HG03457 (cell line): Measurements from ENCODE around the gene LYRM9.
"Not testable (repeated sequence)": the region's sequence is repeated elsewhere in the genome, so short reads cannot be mapped to it uniquely, and the experiment has no call there.

Source experiments
- ATAC-seq: cut with Tn5 transposase; IDR thresholded peaks from one replicate; pipeline ENCODE4 v1.9.1; 2021; ENCODE audit warnings: moderate number of reproducible peaks; ENCODE audit not compliant: unreplicated experiment

The LYRM9 gene

DNA sequence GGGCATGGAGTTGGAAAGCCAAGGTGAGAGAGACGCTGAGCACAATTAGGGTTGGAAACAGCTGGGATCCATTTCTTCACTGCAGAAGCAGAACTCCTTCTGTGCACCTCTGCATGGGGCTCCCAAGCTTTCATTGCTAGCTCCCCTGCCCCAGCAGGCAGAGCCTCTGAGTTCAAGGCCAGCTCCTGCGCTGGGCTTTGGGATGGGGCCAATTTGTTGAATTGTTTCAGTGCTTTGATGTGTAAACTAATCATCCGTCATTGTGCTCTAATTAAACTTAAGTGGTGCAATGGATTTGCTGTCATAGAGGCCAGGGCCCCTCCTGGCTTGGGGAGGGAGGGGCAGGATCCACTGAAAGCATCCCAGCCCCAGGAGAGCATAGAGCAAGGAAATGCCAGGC, 13.5 kb upstream of the LYRM9 start:
- ATAC-seq = no peak

DNA sequence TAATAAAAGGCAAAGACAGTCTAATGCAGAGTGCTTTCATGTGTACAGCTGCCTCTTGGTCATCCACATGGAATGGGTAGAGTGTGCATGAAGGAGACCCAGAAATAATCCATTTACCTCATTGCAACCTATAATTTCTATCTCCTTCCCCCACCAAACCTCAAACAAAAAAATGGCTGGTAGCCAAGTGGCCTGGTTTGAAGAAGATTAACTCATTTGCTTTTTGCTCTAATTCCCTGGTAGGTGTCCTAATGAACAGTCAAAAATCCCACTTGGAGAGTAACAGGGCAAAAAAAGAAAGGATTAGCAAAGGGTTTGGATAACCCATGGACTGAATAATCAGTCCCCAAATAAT, 13.0 kb upstream of the LYRM9 start:
- ATAC-seq = no peak

DNA sequence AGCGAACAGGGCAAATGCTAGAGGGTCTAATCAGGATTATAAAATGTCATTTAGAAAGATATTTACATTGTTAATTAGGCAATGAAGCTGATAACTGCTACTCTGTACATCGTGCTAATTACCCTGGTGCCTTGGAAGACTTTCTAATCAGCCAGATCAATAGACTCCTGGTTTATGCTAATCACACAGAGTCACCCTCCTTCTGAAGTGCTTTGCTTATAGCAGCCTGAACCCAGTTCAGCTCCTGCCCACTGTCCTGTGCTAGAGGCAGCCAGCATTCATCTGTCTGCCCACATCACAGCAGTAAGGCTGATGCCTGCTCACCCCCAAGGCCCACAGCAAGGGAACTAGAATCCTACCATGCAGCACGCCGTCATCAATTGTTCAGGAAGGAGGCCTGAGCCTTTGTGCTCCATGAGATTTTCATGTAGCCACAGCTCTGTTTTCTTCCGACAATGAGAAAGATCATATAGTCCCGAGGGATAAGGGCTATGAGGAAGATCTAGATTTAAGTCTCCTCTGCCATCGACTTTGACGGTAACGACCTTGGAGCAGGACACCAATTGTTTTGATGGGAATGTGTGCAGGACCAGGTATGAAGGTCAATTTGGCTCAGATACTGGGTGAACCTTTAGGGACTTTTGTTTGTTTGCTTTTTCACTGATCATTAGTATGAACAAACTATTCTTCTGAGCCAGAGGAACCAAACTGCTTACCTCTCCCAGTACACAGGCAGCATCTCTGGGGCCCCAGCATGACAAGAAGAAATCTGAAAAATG, 12.5 kb upstream of the LYRM9 start:
- no peak for ATAC-seq

DNA sequence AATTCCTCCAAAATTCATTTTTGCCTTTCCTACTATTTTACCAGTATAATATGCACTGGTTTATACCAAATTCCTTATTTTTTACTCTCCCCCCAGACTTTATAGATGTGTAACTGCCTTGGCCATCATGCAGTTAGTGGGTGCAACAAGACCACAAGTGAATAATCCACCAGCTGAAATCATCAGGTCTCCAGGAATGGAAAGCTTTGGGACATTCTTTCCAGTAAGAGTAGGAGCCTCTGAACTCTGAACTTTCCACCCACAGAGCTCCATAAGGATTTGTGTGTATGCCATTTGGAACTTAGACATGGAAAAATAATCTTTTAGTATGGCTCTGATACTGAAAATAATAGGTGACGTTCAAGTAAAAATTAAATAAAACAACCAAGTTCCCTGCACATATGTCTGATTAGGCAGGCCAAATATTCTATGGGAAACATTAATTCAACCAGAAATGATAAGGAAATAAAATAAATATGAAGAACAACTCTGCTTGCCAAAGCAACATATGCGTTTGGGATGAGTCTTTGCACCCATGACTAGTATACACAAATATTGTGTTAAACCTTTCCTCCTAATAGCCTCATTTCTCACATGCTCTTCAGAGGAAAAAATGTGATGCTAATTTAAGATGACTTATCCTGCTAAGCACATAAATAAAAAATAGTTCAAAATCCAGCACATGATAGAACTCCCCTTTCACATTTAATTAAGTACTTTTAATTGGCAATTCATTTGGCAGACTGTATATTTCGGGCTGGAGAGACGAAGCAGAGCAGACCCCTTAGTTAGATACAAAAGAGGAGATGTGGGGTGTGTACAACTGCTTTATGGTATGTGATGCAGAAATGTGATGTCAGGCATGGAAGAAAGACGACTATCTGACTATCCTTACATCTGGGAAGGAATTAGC, 11.6 kb upstream of the LYRM9 start:
- ATAC-seq = no peak

DNA sequence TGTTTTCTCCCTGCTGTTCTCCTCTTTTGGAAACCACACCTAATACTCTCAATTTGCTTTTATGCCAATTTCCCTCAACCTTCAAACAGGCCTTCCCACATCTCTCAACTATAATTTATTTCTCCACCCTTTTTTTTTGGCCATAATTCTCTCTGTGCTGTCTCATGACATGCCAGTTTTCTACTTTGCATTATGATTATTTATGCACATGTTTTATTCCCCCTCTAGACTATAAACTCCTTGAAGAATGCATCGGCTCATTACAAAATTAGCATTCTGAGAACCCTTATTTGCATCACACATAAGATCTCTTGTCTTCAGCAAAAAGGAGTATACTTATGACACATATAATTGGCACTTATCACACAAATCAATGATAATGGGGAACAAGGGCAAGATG, 10.9 kb upstream of the LYRM9 start:
- ATAC-seq = no peak

DNA sequence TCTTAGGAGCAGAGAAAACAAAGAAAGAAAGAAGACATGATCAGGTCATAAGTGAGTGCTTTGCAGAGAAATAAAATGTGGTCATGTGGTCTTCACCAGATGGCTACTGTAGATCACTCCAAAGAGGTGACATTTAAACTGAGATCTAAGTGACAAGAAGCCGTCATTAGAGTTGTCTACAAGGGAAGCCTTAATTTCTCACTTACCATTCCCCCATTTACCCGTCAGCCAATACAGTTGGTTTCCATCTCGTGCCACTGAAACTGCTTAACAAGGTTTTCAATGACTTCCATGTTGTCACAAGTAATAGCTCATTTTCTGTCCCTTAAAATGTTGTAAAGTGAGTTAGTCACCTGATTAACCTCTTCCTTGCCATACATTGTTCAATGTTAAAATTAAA, 6.4 kb upstream of the LYRM9 start:
- no peak for ATAC-seq

DNA sequence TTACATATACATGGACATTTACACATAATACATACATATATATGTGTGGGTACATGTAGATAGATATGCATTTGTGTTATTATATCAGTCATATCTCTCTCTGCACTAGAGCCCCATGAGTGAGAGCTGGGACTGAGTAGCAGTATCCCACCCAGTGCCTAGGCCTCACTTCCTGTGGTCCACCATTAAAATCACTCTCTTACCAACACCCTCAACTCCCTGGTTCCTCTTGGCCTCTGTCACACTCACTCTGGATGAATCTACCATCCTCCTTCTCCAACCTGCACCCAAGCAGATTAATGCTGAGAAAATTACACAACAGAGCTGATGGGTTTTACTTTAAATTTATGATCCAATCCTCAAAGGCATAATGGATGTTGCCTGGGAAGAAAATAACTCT, 4.9 kb upstream of the LYRM9 start:
- no peak for ATAC-seq

DNA sequence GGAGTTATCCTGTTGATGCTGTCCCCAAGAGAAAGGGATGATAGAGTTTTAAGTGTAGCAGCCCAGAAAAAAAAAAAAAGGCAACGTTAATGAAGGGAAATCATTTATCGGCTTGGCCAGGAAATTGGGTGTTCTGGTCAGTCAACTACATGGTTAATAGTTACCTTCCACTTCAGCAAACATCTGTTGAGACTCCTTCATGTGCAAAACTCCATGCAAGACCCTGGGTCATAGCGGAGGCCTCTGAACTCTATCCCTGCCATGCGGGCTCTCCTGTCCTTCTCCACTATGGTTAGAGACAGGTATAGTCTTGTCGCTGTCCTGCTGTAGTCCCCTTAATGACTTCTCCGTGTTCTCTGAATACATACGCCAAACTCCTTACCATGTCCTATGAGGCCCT, 3.5 kb upstream of the LYRM9 start:
- ATAC-seq = no peak

DNA sequence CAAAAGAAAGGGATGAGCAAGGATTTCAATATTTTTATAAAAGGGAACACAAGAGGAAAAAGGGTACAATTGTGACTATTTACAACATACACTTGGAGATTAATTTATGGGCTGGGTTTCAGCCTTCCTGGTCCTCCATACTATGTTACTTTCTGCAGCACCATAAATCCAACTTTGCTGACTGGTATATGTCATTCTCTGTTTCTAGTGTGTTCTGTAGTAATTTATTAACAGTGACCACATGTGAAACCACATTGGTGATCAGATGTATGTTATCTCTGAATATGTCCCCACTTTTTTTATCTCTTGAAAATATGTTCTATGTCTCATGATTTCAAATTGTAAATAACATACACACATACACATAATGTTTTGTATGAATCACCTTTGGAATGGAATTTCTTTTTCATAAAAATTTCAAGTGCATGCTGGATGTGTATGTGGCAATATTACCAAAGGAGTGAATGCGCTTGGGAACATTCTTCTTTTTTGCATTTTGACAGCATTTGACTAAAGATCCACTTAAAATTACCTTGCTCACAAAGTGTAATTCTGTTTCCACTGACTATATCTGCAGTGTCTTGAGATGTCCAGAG, 2.9 kb upstream of the LYRM9 start:
- ATAC-seq = no peak

DNA sequence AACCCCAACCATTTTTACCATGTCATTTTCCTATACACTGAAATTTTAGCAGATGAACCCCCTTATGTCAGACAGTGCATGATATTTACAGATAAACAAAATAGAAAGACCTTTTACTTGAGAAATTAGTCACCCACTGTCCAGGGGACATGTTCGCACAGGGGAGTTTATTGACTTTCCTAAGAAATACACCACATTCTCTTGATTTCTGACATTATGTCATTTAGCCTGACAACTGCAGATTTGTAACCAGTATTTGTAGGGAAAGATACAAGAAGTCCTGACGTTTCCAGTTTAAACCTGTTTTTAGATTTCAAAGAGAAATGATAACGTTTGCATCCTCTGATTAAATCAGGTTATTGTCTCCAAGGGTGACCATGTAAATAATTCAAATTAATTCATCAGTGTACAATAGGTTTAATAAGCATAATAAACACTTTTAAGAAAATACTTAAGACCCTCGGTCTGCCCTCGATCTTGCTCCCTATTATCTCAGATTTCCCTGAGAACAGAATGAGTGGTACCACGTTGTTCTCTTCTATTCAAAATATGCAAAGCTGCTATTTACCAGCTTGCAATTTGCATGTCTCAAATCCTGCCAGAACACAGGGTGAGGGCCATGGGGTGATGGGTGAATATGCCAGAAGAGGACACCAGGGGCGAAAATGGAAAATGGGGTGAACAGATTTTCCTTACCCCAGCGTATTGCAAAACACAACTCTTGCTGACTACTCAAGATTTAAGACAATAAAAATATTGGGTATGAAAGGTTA, 2.1 kb upstream of the LYRM9 start:
- no peak for ATAC-seq

DNA sequence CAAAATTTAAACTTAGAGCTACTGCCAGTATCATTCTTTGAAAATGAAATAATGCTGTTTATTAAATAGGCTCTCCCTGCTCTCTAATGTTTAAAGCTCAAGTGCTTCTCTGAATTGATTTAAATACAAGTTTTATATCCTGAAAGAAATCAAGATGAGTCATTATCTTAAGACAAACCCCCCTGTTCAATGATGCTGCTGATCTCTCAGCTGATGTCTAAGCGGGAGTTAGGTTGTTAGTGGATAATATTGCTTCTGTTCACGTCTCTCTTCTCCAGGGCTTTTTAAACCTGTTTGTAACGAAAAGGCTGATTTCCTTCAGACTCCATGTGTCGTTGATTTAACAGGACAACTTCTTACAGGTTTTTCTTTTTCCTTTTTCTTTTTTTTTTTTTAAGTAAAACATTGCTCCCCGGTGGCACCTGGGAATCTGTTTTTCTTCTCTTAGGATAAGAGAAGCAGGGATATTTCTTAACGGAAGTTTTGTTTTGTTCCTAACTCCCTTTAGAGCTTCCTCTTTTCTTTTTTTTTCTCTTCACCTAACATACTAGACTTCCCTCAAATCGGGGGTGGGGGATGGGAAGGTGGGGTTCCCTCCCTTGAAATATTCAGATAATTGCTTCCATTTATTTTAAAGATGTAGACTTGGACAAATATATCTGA, 807 bp upstream of the LYRM9 start:
- ATAC-seq = no peak

DNA sequence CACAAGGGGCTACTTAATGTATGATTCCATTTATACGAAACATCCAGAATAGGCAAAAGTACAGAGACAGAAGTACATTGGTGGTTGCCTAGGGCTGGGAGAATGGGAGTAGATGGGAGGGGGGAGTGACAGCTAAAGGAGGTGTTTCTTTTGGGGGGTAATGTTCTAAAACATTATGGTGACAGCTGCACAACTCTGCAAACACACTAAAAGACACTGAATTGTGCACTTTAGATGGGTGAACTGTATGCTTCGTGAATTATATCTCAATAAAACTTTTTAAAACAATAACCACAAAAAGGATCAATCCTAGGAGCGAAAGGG, 661 bp downstream of the LYRM9 start:
- no peak for ATAC-seq

DNA sequence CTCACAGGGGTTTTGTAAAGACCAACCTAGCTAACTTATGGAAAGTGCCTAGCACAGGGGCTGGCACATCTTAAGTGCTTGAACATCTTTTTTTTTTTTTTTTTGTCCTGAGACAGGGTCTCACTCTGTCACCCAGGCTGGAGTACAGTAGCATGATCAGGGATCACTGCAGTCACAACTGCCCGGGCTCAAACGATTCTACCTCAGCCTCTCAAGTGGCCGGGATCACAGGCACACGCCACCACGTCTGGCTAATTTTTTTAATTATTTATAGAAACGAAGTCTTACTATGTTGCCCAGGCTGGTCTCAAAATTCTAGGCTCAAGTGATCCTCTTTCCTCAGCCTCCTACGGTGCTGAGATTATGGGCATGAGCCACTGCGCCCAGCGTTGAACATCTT, 1.3 kb downstream of the LYRM9 start:
- no peak for ATAC-seq

DNA sequence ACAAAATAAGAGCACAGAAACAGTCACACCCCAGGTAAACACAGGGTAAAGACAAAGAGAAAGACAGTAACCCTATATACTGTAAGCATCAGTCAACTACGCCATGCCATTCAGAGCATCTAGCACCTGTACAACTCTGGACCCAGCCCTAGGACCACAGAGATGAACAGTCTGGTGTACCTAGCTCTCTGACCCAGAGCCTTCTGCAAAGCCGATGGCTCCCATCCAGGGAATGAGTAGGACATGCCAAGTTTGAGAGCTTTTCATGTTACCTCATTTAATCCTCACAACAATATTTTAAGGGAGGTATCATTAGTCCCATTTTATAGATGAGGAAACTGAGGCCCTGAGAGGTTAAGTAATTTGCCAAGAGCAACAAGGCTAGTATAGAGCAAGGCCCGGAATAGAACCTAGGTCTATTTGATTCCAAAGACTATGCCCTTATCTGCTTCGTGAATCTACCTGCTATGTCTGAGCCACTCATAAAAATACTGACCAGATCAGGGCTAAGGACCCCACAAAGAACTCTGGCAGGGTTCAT, 3.4 kb downstream of the LYRM9 start:
- ATAC-seq = no peak

DNA sequence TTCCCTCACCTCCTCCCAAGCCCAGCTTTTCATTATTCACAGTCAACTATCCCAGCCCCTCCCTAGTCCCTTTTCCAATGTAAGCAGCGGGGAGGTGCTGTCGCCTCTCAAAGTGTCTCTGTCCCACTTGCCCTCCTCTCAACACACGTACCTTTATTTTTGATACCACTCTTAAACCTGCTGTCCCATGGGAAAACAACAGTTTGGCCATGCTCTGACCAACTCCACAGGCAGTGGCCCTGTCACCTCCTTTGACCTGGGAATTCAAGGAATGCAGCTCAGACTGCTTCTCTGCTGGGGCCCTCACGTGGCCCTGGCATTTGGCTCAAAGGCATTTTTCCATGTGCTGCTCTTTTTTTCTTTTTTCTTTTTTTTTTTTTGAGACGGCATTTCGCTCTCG, 4.2 kb downstream of the LYRM9 start:
- ATAC-seq = no peak

DNA sequence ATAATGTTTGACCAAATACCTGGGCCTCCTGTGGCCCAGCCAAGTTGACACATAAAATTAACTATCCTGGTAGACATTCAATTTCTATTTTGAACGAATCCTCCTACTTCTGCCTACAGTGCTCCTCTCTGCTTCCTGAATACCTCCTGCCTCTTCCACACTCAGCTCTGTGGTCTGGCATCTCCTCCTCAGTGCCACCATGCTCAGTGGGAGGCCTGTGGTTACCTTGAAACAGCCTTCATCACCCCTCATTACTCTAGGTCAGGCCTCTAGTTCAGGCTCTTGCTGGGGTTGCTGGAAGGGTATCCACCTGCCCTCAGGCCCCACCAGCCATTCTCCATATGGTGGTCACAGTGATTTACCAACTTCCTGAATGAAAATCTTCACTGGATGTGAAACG, 5.1 kb downstream of the LYRM9 start:
- ATAC-seq = no peak

DNA sequence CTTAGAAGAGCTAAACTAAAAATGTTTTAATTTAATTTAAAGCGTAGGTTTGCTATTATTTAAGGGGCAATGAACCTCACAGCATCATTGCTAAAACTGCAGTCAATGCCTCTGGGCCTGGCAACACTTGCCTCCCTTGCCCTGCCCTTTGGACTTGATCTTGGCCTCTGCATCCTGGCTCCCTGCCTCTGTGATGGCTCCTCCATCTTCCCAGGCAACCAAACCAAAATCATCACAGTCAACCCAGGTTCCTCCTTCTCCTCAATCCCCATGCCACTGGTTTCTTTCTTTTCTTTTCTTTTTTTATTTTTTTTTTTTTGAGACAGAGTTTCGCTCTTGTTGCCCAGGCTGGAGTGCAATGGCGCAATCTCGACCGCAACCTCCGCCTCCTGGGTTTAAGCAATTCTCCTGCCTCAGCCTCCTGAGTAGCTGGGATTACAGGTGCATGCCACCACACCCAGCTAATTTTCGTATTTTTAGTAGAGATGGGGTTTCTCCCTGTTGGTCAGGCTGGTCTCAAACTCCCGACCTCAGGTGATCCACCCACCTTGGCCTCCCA, 6.7 kb downstream of the LYRM9 start:
- ATAC-seq = not testable (repeated sequence)

DNA sequence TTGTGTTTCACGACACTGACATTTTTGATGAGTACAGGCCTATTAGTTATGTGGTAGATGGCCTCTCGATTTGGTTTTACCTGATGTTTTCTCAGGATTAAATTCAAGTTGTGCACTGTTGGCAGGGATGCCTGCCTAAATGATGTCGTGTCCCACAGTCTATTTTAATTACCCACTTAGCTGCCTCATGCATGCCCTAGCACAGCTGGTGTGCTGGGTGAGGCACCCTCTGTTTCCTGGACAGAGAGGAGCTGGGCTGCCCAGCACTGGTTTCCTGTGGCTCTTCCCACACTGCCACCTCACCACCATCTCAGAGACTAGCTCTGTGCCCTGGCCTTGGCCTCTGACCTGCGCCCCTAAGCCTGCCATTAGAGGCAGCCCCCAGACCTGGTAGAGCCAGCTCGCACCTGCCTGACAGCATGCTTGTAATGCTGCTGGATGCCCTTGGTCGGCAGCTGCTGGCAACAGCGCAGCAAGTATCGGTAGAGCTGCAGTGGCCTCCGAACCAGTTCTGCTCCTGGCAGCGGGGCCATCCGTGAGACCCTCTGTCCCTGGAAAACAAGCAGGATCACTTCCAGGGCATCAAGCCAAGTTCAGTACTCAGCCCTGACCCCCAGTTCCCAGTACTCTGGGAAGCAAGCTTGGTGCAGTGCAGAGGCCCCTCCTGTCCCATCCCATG, 10.9 kb downstream of the LYRM9 start:
- ATAC-seq = no peak

DNA sequence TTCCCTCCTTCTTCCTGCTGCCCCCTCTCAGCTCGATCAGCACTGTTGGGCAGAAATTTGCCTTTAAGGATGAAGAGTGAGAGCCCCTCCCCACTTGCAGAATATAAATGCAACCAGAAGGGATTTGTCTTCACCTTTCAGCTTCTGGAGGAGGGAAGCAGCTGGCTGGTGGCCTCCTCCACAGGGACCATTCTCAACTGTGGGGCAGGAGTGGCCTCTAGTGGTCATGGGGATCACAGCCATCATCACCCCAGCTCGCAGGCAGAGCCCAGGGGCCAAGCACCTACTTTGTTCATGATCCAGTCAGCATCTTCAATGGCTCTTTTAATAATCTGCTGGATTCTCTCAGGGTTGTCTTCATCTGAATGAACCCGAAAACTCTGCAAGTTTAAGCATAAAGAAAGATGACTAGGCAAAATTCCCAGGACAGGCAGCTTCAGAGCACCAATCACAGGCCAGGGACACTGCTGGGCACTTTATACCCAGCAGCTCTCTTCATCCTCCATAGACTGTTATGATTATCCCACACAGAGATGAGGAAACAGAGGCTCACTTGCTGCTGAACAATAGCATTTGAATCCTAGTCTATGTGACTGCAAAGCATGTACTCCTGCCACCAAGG, 13.1 kb downstream of the LYRM9 start:
- no peak for ATAC-seq
